HG02623 (cell line): ENCODE data around the gene NPAS2.

ENCODE experiments used
- ATAC-seq: cut with Tn5 transposase; IDR thresholded peaks from one replicate; pipeline ENCODE4 v1.9.1; 2021; ENCODE audit warnings: moderate library complexity; ENCODE audit not compliant: unreplicated experiment

NPAS2 gene

DNA sequence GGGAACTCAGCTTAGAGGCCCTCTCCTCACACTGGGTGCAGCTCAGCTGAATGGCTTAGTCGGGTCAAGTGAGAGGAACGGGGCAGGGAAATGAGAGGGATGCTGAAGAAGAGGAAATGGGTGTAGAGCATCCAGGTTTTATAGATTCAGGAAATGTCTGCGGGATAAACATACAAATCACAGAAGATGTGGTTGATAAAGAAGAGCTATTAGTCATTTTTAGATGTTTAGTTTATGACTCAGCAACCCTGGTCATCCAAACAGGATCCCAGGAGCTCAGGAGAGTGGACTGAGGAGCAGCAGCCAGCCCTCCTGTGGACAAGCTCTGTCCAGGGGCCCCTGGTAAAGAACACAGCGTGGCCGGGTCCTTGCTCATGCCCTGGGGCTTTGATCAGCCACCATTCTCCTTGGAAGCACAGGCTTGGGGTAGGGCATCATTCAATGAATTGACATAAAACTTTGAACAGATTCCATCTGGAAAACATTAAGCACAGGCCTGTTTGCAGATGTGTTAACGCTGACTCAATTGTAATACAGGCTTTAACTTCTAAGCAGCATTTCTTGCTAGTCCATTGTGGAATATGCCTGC lies 83.0 kb downstream of the NPAS2 start:
- ATAC-seq, result no peak

DNA sequence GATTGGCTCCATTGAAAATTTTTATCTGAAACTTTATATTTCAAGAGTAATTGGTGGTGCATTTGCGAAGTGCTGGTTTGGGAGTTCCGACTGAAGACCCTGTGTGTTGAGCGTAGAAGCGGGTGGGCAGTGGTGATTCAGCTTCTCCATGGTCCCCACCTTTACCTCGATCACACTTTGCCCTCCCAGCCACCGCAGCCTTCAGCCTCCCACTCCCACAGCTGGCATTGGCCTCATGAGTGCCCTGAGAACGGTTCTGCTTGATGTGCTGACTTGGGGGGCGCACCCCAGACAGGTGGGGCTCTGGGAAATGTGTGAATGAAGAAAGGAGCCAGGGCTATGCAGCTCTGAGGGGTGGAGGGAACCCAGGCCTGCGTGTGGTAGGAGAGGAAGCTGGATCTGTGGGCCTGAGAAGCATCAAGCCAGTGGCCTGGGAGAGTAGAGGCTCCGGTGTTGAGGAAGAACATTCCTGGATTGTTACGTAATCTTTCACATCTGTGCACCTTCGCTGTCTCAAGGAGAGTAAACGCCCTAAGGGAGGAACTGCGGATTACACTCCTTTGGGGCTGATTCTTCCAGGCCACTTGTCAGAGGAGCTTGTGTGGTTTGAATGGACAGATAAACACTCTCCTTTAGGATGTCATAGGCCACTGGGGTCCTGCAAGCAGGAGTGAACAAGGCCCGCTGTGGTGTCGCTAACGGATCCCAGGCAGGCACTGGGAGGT lies 83.8 kb downstream of the NPAS2 start:
- ATAC-seq, result no peak

DNA sequence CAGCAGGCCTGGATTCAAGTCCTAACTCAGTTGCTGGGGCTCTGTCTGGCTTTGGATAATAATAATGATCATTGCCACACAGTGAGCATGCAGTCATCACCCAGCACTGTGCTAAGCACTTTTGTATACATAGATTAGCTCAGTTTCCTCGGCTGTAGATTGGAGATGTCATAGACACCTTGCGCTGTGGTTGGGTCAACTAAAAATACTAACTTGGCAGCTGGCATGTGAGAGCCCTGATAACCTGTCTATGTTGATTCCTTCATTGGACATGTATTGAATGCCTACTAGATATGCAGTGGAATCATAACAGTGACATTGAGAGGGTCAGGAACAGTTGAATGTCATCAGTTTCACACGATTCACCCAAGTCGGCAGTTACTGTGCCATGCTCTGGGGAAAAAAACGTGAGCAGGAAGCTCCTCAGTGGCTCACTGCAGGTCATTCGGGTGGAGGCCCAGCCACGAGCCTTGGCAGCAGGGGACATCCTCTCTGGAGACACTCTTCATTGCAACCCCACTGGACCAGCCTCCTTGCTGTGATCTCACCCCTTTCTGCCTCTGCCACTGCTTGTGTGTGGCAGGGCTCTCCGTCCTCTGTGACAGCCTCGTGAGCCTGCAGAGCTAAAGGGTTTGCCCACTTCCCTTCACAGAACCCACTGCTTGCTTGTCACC lies 85.3 kb downstream of the NPAS2 start:
- ATAC-seq, result no peak

DNA sequence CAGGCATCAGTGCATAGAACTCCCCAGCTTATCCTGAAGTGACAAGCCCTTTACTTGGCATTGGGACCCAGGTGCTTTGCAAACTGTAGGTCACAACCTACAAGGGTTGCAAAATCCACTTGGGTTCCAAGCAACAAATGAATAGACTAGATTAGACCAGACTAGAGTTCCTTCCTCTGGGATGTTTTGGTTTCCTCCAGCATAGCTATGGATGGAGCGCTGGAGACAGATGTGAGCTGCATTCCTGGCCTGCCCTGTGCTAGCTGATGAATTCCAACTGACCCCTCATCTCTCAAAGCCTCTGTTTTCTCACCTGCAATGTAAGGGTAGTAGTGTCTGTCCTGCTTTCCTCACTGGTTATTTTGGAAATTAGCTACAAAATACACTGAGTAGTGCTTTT lies 86.2 kb downstream of the NPAS2 start:
- no peak for ATAC-seq

DNA sequence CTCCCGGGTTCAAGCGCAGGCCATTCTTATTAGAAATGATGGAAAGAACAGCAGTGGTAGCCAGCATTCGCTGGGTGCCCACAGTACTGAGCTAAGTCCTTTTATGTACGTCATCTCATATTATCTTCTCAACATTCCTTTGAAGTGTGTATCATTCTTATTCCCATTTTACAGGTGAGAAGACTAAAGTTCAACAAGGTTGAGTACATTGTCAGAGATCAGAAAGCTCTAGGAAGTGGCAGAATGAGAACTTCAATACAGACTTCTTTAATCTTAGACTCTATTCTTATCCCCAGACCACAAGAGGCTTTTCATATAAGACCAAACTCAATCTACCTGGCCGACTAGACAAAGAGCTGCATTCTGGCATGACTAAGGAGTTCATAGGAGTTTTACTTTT lies 86.7 kb downstream of the NPAS2 start:
- no peak for ATAC-seq

DNA sequence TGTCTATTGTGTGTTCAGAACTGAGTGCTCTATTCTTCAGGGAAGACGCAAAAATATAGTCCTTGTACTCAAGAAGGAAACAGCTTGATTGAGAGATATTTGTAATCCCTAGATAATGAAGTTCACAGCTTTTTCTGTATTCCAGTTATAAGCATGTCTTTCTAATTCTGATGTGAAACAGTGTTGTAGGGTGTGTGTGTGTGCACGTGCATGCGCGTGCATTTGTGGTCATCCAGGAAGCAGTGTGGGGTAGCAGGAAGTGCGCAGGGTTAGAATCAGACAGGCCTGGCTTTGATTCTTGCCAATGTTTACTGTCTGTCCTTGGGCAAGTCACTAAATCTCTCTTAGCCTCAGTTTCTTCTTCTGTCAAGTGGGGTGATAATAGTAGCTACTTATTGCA lies 87.9 kb downstream of the NPAS2 start:
- no peak for ATAC-seq

DNA sequence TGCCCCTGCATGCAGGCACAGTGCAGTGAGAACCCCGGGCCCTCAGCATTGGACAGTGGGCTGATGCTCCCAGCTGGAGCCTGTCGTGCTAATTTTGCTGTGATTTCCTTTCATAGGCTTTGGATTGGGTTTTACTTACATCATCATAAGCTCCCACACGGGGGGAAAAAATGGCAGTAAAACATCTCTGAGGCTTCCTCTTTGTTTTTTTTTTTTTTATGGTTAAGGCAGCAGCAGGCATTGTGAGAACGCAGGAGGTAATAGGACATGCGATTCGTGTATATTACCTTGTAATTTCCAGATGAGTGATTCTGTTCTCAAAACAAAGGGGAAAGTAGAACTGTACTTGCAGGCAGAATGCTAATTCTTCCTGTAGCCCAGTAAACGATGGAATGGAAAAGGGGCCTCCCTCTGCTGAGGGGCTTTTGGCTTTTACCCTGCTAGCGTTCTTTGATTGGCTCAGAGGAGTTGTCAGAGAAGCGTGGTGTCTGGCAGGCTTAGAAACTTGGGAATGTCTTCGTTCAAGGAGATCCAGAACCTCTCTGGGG lies 89.7 kb downstream of the NPAS2 start:
- ATAC-seq, result no peak

DNA sequence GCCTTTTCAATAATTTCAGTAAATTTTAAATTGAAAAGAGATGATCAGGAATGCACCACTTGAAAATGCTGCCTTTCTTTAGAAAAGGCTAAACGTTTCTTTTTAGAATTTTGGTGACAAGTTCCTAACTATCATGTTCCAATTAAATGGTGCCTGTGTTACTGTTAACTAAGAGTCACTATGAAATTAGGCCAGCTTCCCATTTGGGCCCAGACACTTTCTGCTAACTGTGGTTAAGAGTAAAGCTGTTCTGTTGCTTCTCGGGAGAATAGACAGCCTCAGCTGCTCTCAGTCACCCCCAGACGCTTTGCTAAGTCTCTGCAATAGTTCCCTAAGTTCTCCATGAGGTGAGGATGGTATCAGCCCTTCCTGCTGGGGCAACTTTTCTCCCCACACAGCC lies 90.2 kb downstream of the NPAS2 start:
- ATAC-seq, result no peak

DNA sequence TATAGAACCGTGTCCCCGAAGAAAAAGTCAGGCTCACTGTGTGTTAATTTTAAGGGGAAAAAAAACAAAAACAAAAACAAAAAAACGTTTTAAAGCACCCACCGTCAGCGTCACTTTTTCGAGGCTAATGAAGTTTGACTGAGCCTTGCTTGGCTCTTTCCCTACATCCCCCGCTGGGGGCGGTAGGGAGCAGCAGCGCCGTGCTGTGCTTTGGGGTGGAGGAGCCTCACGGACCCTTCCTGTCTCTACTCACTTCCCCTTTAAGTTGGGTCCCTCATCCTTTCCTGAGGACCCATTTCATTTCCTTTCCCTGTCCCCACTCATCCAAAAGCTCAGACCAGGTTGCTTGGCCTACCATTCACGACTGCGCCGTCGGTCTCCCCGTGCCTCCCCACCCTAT lies 99.4 kb downstream of the NPAS2 start:
- ATAC-seq, result no peak

DNA sequence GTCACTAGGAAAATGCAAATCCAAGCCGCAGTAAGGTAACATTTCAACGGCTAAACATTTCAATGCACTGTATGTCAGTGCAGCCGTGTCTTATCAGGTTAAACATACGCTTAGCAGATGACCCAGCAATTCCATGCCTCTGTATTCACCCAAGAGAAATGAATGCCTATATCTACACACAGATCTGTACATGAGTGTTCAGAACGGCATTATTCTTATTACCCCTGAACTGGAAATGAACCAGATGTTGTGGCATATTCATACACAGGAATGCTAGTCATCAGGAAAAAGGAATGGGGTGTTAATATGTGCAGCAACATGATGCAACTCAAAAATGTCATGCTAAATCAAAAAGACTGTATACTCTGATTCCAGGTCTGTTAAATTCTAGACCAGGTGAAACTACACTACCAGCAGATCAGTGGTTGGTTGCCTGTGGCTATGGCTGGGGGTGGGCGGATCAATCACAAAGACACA lies 101.8 kb downstream of the NPAS2 start:
- no peak for ATAC-seq

DNA sequence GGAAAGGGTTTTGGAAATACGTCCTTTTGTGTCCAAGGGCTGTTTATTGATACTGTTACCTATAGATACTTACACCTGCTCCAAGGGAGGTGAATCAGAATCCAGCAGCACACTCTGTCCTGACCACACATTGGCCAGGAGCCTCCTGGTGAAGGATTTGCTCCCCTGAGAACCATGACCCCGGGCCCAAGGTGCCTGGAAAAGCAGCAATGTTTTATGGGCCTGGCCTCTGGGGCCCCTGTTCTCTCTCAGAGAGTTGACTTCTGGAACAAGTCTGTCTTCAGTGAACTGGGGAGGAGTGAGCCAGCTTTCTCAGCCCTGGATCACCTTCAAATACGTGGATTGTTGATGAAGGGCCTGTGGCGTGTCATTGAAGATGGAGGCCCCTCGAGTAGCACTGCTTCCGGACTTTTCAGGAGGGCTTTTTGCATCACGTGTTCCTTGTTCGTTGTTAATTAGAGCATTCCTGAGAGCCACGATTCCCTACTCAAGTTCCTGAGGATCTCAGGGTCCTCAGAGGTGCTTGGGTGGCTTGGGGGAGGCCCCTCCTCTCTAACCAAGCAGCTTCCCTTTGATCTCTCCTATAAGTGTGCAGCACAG lies 103.6 kb downstream of the NPAS2 start:
- ATAC-seq, result no peak

DNA sequence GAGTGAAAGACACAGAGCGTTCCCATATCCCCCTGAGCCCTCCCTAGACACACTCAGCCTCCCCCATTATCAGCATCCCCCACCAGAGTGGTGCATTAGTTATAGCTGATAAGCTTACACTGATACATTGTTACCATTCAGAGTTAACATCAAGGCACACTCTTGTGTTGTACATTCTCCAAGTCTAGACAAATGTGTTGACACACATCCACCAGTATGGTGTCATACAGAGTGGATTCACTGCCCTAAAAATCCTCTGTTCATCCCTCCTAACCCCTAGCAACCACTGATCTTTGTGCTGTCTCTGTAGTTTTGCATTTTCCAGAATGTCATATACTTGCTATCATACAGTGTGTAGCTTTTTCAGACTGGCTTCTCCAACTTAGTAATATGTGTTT lies 104.2 kb downstream of the NPAS2 start:
- no peak for ATAC-seq

DNA sequence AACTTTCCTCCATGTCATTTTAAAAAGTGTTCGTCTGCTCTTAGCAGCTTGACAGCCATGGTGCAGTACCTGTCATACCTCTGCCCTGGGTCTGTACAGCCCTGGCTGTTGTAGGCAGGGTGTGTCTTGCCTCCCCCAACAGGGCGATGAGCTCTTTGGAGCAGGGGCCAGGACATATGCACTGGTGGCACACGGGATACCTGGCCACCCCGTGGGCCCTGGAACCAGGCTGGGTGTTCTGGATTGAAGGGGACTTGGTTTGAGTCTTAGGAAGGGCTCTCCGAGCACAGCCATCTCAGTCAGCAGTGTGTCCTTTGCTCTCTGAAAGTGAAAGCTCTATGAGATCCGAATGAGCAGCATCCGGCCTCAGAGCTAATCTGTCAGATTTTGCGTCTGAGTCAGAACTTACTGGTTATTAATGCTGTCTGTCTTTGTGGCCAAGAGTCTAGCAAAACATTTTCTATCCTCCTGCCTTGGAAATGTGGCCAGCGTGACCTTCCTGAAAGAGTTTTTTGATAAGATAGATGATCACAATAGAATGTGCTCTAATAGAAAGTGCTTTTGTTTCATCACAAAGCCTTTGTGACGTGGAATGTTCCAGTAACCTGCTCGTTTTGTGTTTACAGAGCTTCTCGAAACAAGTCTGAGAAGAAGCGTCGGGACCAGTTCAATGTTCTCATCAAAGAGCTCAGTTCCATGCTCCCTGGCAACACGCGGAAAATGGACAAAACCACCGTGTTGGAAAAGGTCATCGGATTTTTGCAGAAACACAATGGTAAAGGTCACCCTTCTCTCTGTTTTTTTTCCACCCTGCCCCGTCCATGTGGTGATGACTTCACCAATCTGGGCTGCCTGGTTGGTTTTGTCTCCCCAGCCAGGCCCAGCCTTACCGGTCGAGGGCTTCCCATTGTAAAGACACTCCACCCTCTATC lies 104.8 kb downstream of the NPAS2 start:
- ATAC-seq, result no peak

DNA sequence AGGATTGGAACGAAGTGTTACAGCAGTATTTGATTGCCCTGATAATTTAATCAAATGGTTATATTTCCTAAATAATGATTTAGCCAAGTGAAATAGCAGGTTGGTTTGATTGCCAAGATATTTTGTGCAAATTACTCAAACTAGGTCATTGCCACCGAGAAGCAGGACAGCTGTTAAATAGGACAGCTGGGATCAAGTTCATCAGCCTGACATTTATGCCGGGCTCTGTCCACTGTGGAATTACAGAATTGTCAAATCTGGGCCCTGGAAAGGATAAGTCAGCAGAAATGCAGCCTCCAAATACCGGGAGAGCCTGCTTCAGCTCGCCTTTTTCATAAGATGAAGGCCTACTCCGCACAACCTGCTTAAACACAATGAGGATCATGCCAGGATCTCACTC lies 108.3 kb downstream of the NPAS2 start:
- ATAC-seq, result no peak

DNA sequence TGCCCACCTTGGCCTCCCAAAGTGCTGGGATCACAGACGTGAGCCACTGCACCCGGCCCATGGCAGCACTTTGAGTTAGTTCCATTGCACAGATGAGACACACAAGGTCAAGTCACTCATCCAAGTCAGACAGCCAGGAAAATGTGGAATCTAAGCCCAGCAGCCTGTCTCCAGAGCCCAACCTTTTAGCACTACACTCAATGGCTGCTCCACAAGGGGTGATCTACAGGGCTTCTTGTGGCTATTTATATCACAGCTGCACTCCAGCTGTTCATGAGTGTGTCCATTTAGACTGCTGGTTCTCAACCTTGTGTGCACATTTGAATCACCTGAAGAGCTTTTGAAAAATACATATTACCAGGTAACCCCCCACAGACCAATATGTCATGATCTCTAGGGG lies 109.2 kb downstream of the NPAS2 start:
- ATAC-seq, result no peak

DNA sequence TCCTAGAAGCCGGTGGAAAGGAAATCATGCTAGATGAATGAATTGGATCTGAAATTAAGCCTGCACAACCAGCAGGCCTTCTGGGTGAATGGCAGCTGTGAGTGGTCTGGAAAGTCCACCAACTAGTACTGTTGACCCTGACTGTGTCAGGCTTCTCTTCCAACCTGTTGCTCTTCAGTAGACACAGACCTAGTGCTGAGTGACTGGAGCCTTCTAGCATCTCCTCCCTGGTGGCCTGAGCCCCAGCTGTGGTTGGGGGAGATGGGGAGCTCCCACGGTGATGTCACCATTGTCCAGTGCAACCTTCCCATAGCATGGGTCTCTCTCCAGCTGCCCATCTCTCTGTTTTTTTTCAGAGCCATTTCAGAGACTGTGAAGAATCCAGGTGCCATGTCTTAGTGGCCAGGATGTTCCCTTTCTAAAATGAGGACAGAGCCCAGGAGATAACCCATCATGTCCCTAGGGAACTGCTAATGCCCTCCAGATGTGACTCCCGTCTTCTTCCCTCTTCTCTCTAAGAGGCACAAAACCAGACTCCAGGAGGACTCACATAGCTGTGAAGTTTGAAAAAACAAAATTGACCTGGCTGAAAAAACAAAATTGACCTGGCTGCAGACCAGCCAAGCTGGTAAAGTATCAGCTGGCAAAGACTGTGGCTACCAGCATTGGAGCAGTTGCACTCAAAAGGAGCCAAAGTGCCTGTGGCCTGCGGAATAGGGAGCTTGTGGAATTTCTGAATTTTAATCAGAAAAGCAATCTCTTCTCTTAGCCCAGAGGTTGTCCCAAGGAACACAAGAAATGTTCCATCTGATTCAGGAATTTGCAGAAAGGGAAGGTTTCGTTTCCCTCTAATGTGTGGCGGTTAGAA lies 114.8 kb downstream of the NPAS2 start:
- ATAC-seq, result no peak

DNA sequence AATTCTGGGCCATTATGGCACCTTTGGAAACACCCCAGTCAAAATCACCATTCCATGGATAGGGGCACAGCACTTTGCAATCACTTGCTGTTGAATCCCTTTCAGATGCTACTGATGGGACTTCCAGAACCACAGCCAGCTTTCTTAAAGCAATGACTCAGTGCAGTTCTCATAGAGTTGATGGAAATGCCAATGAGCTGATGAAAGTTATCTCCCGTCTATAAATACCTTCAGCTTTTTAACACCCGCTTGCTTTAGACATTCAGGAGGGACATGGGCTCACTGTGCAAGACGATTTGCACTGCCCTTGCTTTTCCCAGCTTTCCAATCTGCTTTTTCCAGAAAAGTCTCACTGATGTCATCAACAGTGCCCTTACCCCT lies 115.4 kb downstream of the NPAS2 start:
- ATAC-seq, result no peak

DNA sequence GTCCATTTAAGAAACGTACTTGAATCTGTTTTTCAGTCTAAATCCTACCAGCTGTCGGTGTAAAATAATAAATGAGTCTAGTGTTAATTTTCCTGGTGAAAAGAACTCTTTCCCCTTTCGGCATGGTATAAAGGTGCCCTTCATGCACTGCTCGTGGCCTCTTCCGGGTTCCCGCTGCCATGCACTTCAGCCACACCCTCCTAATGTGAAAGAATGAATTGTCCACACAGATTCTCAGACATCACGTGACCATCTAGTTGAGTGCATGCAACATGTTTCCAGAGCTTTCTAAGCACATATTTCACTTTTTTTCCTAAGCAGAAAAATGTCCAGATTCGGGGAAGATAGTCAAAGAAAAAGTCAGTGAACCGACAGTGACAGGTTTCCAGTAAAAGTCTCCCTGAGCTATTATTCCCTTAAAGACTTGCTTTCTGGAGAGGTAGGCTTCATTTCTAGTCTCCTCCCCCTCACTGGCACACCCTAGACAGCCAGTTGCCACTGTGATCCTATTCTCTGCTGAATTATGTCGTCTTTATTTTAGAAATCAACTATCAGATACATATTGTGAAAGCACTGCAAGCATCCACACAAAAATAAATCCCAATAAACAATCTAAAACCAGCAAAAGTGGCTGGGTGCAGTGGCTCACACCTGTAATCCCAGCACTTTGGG lies 116.3 kb downstream of the NPAS2 start:
- no peak for ATAC-seq

DNA sequence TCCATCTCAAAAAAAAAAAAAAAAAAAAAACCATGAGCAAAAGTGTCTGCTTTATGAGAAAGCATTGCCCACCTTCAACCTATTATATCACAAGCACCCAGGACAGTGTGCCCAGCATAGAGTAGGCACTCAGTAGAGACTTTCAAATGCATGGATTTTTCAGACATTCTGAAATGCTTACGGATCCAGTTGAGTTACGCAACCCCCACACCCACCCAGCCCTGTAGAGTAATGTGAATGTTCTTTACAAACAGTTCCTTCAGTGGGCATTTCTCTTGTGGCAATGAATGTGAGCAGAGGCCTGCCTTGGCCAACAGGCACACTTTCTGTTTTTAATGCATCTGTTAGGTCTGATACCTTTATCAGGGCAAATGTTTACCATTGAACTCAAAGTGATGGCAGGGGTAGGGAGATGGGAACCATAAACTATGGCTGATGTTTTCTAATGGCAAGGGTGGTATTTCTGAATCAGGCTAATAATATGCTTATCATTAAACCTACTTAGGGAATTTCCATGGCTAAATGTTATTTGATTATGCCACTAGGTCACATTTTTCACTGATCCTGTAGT lies 117.1 kb downstream of the NPAS2 start:
- ATAC-seq, result no peak
